Measurements from ENCODE around the gene KRTAP5-9. TPM values are rescaled to one million over a fixed set of nuclear protein-coding genes. Genes with fewer than 3 reads are reported as not detected.

The KRTAP5-9 gene
- total RNA-seq, 4 donors from 2014 or later = not detected

DNA sequence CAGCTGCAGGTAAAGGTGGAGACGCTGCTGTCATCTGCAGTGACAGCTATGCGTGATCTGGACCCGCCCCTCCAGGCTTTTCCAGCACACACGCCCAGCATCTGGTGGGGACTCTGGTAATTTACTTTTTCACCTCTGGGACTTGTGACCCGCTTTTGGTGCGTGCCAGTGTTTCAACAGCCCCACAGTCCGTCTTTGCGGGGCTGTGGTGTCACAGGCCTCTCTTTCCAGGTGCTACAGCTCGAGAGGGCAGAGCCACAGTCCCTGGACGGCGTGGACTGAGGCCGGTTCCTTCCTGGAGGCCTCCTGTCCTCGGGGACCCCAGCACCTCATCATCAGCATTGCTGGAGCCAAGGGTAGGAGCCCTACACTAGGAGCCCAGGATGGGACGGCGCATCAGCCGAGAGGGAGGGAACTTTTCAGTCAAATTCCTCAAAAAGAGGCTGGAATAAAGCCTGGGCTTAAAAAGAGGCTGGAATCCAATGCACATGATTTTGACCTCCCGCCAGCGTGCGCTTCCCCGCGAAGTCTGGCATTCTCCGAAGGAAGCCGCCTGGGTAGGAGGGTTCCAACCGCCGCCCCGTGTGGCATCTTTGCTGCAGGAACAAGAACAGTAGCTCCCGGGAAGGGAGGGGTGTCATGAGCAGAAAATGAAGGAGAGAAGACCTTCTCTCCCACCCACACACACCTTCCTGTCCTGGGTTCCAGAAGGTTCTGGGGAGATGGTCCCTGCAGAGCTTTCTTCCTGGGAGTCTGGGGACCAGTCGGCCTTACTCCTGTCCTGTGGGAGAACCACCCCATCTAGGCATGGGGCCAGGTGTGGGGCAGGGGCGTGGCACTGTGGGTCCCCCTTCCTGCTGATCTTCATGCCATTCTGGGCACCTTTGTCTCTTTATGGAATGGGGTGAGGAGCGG lies 46.9 kb upstream of the KRTAP5-9 start:
- TF ChIP-seq, protein P1, sequence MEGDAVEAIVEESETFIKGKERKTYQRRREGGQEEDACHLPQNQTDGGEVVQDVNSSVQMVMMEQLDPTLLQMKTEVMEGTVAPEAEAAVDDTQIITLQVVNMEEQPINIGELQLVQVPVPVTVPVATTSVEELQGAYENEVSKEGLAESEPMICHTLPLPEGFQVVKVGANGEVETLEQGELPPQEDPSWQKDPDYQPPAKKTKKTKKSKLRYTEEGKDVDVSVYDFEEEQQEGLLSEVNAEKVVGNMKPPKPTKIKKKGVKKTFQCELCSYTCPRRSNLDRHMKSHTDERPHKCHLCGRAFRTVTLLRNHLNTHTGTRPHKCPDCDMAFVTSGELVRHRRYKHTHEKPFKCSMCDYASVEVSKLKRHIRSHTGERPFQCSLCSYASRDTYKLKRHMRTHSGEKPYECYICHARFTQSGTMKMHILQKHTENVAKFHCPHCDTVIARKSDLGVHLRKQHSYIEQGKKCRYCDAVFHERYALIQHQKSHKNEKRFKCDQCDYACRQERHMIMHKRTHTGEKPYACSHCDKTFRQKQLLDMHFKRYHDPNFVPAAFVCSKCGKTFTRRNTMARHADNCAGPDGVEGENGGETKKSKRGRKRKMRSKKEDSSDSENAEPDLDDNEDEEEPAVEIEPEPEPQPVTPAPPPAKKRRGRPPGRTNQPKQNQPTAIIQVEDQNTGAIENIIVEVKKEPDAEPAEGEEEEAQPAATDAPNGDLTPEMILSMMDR (IDR thresholded peaks at IDR 0.05) = no peak
- TF ChIP-seq POLR2AphosphoS5 (IDR thresholded peaks at IDR 0.05) = no peak
- no peak for TF ChIP-seq EP300 (IDR thresholded peaks at IDR 0.05)
- Histone ChIP-seq H3K27me3 (no peaks in the 10 kb centered on the region), H3K36me3 (peaks cover 49 to 89% (median 73%) of the 10 kb centered on the region in 4 donors), H3K9me3 (peaks cover 0 to 2% (median 0%) of the 10 kb centered on the region in 4 donors), H3K4me3 (no peak overlapping the region), H3K27ac (replicated peaks in 1 of 4) (no peak overlapping the region), H3K4me1 (peaks cover 0 to 5% (median 0%) of the 10 kb centered on the region in 4 donors)
- intact Hi-C loops (cut with DNase I) = no loop called here
- no peak for DNase-seq (ENCODE audit: extremely low spot score)
- WGBS = 94% methylated on average over 30 of the region's 30 CpGs

DNA sequence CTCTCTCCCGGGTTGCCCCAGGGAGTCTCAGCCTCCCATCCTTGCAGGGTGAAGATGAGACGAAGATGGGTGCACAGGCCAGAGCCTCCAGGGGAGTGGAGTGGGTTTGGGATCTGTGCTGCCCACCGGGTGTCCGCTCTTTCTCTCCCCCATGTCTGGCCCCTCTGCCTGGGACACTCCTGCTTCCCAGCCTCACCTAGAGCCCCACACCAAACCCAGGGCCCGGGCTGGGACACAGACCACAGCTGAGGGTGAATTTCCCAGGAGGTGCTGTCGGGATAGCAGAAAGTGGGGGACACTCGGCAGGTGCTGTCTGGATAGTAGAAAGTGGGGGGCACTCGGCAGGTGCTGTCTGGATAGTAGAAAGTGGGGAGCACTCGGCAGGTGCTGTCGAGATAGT lies 46.2 kb upstream of the KRTAP5-9 start:
- Histone ChIP-seq H3K9me3 (peaks cover 0 to 7% (median 1%) of the 10 kb centered on the region in 4 donors), H3K27me3 (no peaks in the 10 kb centered on the region), H3K36me3 (peaks cover 45 to 87% (median 67%) of the 10 kb centered on the region in 4 donors), H3K4me3 (no peak overlapping the region), H3K27ac (replicated peaks in 1 of 4) (no peak overlapping the region), H3K4me1 (peaks cover 0 to 5% (median 0%) of the 10 kb centered on the region in 4 donors)
- WGBS = 94% methylated on average over 10 of the region's 10 CpGs
- intact Hi-C loops (cut with DNase I) = no loop called here
- no peak for DNase-seq (ENCODE audit: extremely low spot score)
- TF ChIP-seq POLR2A (IDR thresholded peaks at IDR 0.05; ENCODE audit: low read depth) (no peak), EP300 (IDR thresholded peaks at IDR 0.05) (no peak), POLR2AphosphoS5 (IDR thresholded peaks at IDR 0.05) (no peak)
- TF ChIP-seq, protein P1 (IDR thresholded peaks at IDR 0.05) = no peak

DNA sequence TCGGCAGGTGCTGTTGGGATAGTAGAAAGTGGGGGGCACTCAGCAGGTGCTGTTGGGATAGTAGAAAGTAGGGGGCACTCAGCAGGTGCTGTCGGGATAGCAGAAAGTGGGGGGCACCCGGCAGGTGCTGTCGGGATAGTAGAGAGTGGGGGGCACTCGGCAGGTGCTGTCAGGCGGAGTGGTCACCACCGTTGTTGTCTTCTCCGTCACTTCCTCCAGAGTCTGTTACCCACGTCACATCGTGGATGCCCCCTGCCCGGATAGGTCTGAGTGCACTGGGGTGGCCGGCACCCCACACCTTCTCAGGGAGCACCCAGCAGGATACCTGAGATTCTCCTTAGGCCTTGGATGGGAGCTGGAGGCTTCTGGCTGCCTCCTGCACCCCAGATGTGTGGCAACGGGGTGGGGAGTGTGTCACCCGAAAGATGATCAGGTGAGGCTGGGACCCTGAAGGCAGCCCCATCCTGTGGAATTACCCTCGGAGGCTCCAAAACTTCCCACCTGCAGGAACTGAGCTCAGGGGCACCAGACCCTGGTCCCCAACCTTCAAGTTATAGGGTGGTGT lies 45.3 kb upstream of the KRTAP5-9 start:
- WGBS = 95% methylated on average over 13 of the region's 15 CpGs
- intact Hi-C loops (cut with DNase I) = no loop called here
- H3K27me3 ChIP-seq = no peaks in the 10 kb centered on the region
- TF ChIP-seq POLR2AphosphoS5 (IDR thresholded peaks at IDR 0.05) = no peak
- DNase-seq (ENCODE audit: extremely low spot score) = no peak
- H3K4me3 ChIP-seq = no peak overlapping the region
- H3K9me3 ChIP-seq = peaks cover 0 to 13% (median 7%) of the 10 kb centered on the region in 4 donors
- H3K4me1 ChIP-seq = peaks cover 0 to 5% (median 0%) of the 10 kb centered on the region in 4 donors
- H3K27ac ChIP-seq (replicated peaks in 1 of 4) = no peak overlapping the region
- peaks cover 35 to 82% (median 57%) of the 10 kb centered on the region in 4 donors for H3K36me3 ChIP-seq

DNA sequence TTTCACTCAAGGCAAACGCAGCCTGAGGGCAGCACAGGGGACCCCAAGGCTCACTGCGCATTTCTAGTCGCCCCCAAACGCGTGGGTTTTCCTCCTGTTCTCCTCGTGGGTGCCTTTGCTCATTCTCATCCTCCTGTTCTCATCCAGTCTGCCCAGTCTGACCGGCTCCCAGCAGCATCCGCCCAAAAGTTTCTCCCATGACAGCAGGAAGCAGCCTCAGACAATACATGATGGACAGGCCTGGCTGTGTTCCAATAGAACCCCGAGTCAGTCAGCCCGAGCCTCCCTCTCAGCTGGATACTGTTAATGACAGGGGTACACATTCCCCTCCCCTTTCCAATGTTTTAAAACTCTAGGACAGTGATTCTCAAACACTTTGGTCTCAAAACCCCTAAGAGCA lies 43.7 kb upstream of the KRTAP5-9 start:
- WGBS = 70% methylated on average over 10 of the region's 10 CpGs
- Histone ChIP-seq H3K36me3 (peaks cover 20 to 66% (median 42%) of the 10 kb centered on the region in 4 donors), H3K9me3 (peaks cover 0 to 21% (median 19%) of the 10 kb centered on the region in 4 donors), H3K4me1 (peaks cover 0 to 5% (median 0%) of the 10 kb centered on the region in 4 donors), H3K27ac (replicated peaks in 1 of 4) (no peak overlapping the region), H3K4me3 (no peak overlapping the region), H3K27me3 (no peaks in the 10 kb centered on the region)
- intact Hi-C loops (cut with DNase I) = no loop called here
- no peak for DNase-seq (ENCODE audit: extremely low spot score)
- TF ChIP-seq EP300 (IDR thresholded peaks at IDR 0.05) (no peak), POLR2A (IDR thresholded peaks at IDR 0.05; ENCODE audit: low read depth) (no peak), POLR2AphosphoS5 (IDR thresholded peaks at IDR 0.05) (no peak)
- TF ChIP-seq, protein P1 (IDR thresholded peaks at IDR 0.05) = no peak

DNA sequence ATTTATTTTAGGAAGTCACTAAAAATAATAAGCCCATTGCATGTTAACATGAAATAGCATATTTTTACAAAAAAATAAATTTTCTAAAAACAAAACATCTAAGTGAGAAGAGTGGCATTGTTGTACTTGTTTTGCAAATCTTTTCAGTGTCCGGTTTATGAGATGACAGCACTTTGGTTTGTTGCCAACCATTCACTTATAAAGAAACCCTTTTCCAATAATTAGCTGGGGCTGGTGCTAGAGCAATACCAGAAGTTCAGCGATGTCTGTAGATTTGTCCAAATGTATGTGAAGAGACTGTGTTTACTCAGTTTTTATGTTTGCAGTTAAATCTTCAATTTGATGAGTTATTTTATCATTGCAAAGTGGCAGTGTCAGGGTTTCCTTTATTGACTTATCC lies 43.2 kb upstream of the KRTAP5-9 start:
- intact Hi-C loops (cut with DNase I) = no loop called here
- DNase-seq (ENCODE audit: extremely low spot score) = no peak
- WGBS = 73% methylated on average over 2 of the region's 2 CpGs

More for the DNA sequence above, 43.2 kb upstream of the KRTAP5-9 start:
- Histone ChIP-seq H3K4me3 (no peak overlapping the region), H3K4me1 (peaks cover 0 to 5% (median 0%) of the 10 kb centered on the region in 4 donors), H3K9me3 (peaks cover 0 to 26% (median 23%) of the 10 kb centered on the region in 4 donors), H3K36me3 (peaks cover 16 to 62% (median 37%) of the 10 kb centered on the region in 4 donors), H3K27me3 (no peaks in the 10 kb centered on the region), H3K27ac (replicated peaks in 1 of 4) (no peak overlapping the region)
- TF ChIP-seq POLR2A (IDR thresholded peaks at IDR 0.05; ENCODE audit: low read depth) (no peak), POLR2AphosphoS5 (IDR thresholded peaks at IDR 0.05) (no peak), EP300 (IDR thresholded peaks at IDR 0.05) (no peak)
- TF ChIP-seq, protein P1 (IDR thresholded peaks at IDR 0.05) = no peak
